T1000 (cell line): ENCODE data around the gene KRT78.

Source experiments
- DNase-seq: peaks from one replicate; lab custom pipeline; 2025; ENCODE audit warnings: mixed read lengths; lab: John Stamatoyannopoulos, UW

KRT78 gene

DNA sequence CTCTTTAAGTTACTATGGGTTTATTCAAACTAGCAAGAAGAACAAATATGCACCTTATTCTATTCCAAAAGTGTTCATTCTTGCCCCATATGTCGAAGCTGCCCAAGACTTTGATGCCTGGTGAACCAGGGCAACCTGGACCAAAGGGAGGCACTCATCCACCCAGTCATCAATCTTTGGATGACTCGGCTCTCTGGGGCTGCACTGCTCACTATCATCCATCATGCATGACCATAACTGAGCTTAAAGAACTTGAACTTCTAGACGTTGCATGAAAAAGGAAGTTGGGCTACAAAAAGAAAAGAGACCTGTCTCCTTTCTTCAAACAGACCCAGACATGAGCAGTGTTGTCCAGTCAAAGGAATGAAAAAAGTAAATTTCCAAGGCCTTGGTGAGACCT, 36.0 kb downstream of the KRT78 start:
- no peak for DNase-seq

DNA sequence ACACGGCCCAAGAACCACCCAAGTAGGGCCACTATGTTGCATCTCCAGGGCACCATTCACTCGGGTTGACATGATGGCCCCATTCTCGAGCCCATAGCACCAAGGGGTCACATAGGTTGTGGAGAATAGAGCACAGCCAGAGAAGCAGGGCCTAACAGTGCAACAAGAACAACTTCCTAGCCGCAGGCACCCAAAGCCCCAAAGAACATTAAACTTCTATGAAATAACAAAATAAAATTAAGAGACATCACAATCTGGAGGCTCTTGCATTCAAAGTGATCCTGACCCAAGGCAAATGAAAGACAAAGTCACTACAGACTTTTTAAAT, 36.8 kb downstream of the KRT78 start:
- no peak for DNase-seq

DNA sequence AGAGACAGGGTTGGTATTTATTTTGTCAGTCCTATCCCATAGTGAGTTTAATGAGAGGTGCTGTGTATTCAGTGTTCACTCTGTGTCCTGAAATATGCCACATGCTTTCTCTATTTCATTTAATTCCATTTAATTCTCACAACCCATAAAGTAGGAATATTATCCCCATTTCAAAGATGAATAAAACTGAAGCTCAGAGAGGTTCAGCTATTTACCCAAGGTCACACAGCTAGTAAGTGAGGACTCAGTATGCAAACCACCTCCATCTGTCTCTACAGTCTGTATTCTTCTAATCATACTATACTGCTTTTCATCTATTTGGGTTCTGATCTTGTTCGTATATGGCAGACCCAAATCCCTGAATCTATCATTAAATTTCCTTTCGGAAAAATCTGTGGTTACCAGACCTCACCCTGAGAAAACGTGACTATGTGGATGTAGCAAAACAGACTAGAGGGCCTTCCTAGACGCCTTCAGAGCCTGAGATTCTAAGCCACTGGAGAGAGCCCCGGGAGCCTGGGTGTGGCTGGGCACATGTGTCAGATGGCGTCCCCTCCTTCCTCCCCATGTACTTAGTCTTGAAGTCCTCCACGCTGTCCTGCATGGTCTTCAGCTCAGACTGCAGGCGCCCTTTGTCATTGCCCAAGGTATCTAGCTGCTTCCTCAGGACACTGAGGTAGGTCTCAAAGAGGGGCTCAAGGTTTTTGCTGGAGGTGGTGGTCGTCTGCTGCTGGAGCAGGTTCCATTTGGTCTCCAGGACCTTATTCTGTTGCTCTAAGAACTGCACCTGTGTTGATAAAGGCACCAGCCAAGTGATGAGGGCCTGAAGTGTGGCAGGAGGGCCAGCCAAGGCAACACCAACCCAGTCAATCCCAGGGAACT, 37.4 kb downstream of the KRT78 start:
- DNase-seq, result no peak

DNA sequence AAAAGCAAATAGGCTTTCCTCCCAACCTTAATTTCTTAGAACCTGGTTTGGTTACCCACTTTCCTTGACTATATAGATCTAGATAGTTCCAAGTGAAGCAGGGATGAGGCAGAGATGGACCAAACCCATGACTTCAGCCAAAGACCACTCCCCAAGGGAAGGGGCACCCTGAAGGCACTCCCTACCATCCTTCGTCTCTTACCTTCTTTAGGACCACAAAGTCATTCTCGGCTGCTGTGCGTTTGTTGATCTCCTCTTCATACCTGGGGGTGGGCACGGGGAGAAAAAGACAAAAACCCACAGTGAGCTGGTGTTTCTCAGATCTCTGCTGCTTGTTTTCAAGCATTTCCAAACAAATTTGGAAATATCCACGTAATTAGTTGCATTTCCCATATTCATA, 38.2 kb downstream of the KRT78 start:
- no peak for DNase-seq

DNA sequence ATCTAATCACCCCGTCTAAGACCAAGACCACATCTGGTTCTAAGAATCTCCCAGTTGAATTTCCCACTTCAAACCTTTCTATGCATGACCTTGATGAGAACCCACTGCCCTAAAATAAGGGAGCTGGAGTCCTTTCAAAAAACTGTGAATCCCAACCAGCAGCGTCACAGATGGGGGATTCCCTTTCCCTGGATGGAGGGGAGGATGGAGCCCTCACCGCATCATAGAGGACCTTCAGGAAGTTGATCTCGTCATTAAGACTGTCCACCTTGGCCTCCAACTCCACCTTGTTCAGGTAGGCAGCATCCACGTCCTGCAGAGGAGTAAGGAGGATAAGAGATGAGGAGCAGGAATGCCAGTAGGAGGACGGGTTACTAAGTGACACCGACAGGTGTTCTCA, 39.6 kb downstream of the KRT78 start:
- DNase-seq, result no peak

DNA sequence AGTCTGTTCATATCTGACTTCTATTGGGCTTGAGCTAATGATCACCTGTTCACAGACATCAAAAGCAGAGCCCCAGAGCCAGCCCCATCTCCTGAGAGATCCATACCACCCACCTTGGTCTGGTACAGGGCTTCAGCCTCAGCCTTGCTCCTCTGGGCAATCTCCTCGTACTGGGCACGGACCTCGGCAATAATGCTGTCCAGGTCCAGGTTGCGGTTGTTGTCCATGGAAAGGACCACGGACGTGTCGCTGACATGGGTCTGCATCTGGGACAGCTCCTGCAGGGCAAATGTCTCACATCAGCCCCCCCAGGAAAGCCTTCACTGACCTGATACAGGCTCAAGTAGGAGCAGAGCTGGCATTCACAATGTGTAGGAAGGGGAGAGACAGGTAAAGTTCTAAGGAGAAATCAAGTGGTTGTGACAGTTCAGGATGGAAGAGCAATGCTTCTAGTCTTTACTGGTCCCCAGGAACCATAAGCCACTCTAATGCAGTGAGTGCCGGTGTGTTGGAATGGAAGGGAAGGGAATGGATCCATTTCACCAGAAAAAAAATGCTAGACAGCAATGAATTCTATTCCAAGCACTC, 40.1 kb downstream of the KRT78 start:
- DNase-seq, result no peak

DNA sequence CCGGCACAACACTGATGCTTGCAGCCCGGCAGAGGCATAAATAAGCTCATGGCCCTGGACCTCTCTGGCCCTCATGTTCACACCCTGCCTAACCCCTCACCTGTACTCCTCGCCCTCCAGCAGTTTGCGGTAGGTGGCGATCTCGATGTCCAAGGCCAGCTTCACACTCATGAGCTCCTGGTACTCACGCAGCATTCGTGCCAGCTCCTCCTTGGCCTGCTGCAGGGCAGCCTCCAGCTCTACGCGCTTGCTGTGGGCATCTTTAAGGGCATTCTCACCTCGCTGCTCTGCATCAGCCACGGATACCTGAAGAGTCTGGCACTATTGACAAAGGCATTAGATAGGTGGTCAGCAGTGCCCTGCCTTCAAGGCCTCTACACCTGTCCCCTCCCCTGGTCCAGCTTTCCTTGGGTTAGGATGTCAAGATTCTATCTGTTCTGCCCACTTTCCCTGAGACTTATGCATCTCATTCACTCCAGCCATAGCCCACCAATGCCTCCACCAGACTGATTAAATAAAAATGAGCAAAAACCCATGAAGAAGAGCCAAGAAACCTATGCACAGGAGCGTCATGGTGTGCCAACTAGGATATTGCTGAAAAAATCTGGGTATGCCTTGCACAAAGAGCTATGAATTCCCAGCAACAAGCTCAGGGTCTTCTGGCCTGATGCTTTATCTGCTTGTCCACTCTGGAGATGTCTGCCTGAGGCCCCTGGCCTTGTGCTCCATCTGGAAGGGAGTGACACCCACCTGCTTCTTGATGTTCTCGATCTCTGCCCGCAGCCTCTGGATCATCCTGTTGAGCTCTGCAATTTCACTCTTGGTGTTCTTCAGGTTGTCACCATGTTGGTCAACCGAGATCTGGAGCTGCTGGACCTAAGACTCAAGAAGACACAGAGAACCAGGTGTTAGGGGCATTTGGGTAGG, 41.0 kb downstream of the KRT78 start:
- no peak for DNase-seq

DNA sequence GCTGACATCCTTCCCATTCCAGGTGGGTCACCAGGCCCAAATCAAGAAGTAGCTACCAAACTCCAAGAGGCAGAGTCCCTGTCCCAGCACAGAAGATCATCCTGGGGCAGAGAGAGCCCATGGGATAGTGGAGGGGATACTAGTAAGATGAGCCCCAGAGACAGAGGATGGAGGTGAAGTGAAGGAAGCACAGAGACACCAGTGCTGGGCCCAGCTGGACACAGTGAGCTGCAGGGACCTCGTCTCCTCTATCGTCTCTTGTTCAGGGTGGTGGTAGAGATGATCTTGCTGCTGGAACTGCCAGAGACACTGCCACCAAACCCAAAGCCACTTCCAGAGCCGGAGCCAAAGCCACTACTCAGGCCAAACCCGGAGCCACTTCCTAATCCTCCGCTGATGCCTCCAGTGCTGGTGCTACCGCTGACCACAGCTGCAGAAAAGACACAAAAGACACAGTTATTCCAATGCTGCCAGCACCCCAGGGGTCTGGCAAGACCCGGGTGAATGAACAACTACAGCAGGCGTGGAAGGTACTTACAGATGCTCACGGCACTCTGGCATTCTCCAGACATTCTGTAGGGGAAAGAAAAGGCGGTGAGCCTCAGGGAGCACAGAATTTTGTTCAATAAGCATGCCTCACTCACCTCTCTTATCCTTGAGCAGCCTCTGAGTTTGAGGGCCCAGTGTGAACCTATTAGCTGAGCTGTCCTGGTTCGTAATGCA, 41.8 kb downstream of the KRT78 start:
- no peak for DNase-seq

DNA sequence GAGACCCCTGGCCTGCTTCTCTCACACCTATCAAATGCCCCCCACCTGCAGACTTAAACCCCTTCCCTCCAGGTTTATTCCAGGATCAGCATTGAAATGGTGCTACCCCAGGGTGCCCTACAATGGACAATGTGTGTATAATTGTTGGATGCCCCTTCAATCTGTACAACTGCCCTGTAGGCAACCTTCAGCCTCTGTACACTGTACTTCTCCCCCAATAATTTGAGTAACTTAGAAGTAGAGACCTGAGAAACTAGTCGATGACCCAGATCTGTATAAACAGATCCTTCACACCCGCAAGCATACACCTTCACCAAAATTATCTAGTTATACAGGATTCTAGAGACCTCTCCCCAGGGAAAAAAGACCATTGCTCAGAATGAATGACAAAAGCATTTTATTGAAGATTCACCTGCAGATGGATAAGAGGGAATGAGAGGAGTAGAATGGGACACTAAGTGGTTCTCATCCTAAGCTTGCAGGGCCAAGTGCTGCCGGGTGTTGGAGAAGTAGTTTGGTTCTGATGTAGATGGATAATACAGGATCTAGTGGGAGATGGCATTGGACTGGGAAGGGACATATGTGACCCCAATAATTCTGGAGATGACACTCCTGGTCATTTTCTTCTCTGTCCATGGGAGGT, 42.5 kb downstream of the KRT78 start:
- DNase-seq, result no peak

DNA sequence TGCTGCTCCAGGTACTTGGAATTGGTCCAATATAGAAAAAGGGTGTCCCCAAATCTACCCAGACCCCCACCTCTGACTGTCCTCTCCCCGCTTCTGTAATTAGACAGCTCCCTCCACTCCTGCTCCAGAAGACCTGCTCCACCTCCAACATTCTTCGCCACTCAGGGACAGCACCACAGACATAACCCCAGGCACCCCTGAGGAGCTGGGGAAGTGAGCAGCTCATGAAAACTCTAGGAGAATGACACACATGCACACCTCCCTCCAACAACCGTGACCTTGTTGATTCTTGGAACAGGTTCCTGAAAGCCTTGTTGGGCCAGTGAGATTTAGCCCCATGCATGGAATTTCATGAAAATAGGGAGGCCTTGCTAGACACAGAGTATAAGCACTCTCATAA, 43.1 kb downstream of the KRT78 start:
- no peak for DNase-seq

DNA sequence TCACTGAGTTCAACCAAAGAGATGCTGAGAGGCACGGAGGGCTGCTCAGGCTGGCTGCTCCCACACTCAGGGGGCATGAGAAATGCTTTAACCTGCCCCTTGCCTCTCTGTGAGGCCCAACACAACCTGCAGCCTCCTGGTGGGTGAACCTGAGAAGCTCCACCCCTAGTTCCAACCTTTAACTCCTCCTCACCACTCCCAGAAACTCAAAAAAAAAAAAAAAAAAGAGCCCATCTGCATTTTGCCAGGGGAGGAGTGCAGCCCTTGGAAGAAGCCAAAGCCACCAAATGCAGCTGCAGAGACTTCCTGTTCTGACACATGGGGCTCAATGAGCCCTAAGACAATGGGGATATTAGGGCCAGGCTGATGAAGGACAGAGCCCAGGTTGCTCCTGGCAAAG, 43.8 kb downstream of the KRT78 start:
- no peak for DNase-seq

DNA sequence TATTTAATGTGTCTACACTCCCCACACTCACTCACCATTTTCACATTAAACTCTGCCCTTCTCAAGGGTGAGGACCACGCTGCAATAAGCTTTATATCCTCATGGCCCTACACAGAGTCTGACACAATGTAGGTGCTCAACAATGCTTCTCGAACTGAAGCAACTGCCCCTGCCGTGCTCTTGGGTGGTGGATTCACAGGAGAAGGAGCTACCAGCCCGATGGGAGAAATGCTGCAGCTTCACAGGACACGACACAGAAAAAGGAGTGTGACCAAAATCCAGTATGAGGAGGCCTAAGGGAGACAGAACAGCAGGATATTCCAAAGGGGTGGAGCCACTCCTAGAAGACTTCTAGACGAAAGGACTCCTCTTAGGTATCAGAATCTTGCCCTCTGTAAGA, 46.4 kb downstream of the KRT78 start:
- DNase-seq, result no peak

DNA sequence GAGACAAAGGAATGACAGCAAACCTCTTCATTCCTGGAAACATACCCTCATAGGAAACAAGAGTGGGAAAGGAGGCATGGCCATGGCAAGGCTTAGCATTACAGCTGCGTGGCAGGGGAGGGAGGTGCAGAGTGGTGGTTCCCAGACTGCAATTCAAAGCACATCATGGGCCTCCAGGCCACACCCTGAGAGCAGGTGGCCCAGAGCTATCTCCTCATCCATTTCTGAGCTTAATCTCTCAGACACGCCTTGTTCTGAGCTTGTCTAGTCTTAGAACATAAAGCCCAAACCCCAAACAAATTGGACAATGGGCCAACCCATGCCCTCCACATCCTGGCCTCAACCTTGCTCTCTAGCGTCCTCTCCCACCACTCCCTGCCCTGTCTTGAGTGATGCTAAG, 47.0 kb downstream of the KRT78 start:
- no peak for DNase-seq

DNA sequence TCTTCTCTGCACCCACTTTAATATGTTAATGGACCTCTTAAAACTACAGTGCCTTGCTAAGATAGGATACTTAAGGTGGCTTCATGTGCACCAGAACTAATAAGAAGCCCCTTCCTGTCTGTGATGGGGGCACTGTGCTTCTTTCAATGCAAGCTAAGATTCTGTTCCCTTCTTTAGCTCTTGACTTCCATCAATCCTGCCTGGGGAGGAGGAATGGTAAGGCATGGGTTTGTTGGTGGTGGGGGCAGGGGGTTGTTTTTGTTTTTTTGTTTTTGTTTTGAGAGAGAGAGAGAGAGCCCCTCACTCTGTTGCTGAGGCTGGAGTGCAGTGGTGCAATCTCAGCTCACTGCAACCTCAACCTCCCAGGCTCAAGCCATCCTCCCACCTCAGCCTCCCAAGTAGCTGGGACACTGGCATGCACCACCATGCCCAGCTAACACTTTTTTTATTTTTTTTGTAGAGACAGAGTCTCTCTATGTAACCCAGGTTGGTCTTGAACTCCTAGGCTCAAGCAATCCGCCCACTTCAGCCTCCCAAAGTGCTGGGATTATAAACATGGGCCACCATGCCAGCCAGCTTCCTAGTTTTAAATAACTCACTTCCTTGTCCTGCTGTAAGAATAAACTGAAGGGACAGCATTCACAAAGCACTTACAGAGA, 48.4 kb downstream of the KRT78 start:
- no peak for DNase-seq

DNA sequence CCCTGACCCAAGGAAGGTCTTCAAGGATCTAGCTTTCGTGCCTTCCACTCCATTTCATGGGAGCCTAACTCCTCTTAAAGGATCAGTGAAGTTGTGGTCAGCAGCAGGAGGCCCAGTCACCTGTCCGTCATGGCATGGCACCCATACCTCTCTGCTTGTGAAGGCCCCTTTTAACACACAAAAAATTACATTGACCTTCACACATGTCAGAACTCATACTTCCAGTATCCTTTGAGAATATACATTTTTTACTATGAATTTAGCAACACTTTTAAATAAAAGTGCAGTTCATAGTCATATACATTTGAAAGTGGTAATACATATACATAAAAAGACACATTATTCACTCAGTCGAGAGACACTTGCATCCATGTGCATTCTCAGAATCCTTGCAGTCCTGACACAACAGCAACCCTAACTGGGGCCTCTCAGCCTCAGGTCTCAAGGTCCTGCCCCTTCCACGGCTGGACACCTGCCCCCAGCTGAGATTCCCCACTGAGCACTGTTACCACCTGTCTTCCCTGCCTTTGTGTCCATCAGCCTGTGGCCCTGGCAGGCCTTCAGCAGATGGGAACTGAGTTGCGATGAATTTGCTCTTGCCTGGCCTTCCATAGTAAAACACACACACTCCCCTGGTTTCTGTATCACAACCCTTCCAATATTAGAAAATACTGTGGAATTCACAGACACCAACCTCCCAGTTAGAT, 49.1 kb downstream of the KRT78 start:
- DNase-seq, result no peak

DNA sequence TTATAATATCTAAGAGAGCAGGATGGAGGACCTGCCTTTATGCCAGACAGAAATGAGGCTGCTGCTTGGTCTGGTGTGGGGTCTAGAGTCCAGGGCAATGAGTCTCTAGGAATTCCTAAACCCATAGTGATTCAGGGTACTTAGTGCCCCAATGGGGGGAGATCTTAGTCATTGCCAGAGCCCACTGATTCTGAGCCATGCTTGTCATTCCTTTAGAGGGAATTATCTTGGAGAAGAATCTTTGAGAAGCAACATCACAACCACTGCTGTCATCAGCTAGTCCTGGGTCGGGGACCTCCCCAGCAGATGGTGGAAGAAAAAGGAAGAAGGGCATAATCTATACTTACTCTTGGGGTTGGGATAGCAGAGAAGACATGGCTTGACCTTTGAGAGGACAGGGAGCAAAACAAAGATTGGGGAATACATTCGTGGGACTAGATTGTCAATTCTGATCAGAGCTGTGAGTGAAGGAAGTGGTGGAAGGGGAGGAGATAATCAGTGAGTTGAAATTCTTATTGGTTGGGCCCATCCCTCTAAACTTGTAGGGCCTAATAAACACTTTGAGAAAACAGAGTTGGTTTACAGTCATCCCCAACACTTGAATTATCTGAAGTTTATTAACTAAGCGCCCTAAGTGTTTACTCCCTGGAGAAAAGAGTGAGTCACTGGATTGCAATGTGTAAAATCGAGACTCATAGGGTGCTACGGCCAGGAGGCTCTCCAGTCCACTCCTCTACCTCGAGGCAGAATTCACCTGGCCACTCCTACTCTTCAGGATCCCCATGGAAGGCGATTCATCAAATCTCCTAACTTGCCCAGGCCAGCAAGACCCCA, 49.9 kb downstream of the KRT78 start:
- no peak for DNase-seq

DNA sequence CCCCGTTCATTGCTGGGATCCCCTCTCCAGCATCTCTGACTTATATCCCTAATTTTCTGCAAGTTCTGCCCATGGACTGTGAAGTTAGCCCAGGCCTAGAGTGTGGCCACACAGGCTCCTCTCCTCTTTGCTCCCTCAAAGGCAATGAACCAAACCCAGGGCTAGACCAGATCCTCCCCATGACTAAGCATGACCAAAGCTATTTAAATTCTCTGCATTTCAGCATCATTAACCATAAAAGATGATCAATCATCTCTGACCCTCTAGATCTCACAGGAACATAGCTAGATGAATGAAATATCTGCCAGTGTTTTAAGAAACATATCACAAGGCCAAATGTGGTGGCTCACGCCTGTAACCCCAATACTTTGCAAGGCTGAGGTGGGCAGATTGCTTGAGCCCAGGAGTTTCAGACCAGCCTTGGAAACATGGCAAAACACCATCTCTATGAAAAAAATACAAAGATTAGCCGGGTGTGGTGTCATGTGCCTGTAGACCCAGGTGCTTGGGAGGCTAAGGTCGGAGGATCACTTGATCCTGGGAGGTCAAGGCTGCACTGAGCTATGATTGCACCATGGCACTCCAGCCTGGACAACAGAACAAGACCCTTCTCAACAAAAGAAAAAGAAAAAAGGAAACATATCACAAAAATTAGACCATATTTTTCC, 50.7 kb downstream of the KRT78 start:
- DNase-seq, result no peak

DNA sequence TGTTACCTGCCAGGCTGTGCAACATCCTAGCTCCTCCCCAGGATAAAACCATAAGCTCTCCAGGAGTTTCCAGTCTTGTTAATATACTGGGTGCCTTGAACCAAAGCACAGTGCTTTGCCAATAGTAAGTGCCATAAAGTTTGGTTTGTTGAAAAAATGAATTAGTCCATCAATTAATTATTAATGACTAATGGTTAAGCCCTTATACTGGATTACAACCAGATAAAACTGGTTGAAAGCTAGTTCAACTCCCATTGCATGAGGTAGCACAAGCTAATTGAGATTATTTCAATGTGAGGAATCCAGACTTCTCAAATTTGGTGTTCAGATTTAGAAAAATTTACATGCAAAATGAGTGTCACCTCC, 51.3 kb downstream of the KRT78 start:
- no peak for DNase-seq
